Prostate gland (tissue), 2 donors: ENCODE data around the gene MAGEA2.
"Not testable (repeated sequence)": the region's sequence is repeated elsewhere in the genome, so short reads cannot be mapped to it uniquely, and the experiment has no call there.

ENCODE experiments used
- POLR2A ChIP-seq: fragments of 450-650 bp; IDR thresholded peaks from one replicate; pipeline ENCODE4 v1.6.1; 2016; ENCODE audit warnings: antibody characterized with exemption, mild to moderate bottlenecking
- POLR2AphosphoS5 ChIP-seq: sonication (generic); formaldehyde crosslinking; IDR thresholded peaks from one replicate; pipeline ENCODE4 v1.6.1; 2017; ENCODE audit warnings: antibody characterized with exemption
- TF ChIP-seq, protein P1 (sequence below), 4 experiments: fragments of 200-600 bp in 2 of 4; fragments of 450-650 bp in 2 of 4; sonication (generic) in 2 of 4; IDR thresholded peaks; 1 replicate in 3 of 4; 2 replicates in 1 of 4; pipeline ENCODE4 v1.5.1; 2016 to 2019; ENCODE audit warnings: antibody characterized with exemption in 4 of 4, mild to moderate bottlenecking in 2 of 4, moderate library complexity in 2 of 4

DNA sequence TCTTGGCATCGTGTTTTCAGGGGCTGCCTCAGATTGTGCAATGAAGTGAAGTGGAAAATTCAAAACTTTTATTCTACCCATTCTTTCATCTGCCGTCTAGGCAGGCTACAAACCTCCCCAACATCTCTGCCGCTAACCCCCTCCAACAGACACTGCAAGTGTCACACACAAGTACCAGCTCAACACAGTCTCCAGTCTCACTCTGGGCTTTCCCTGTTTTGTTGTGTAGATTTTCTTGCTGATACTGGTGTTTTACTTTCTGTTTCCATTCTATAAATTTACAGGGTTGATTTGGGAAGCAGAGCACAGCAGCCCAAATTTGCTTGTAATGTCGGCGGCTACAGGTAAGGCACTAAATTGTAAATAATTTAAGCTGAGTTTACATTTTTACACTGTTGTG lies 1.2 kb upstream of the MAGEA2 start:
- TF ChIP-seq, protein P1, sequence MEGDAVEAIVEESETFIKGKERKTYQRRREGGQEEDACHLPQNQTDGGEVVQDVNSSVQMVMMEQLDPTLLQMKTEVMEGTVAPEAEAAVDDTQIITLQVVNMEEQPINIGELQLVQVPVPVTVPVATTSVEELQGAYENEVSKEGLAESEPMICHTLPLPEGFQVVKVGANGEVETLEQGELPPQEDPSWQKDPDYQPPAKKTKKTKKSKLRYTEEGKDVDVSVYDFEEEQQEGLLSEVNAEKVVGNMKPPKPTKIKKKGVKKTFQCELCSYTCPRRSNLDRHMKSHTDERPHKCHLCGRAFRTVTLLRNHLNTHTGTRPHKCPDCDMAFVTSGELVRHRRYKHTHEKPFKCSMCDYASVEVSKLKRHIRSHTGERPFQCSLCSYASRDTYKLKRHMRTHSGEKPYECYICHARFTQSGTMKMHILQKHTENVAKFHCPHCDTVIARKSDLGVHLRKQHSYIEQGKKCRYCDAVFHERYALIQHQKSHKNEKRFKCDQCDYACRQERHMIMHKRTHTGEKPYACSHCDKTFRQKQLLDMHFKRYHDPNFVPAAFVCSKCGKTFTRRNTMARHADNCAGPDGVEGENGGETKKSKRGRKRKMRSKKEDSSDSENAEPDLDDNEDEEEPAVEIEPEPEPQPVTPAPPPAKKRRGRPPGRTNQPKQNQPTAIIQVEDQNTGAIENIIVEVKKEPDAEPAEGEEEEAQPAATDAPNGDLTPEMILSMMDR (IDR thresholded peaks at IDR 0.05) = not testable (repeated sequence)
- TF ChIP-seq POLR2A, POLR2AphosphoS5: not testable (repeated sequence)
